GM23248 (cell line): Measurements from ENCODE around the gene SIK3.
"Not testable (repeated sequence)": the region's sequence is repeated elsewhere in the genome, so short reads cannot be mapped to it uniquely, and the experiment has no call there.

Experiments
- EZH2 ChIP-seq: fragments of 200-600 bp; sonication (generic); IDR thresholded peaks from 2 replicates; pipeline ENCODE4 v1.6.1; 2018; ENCODE audit warnings: antibody characterized with exemption, mild to moderate bottlenecking; ENCODE audit not compliant: insufficient read depth, poor library complexity, severe bottlenecking
- EZH2phosphoT487 ChIP-seq: fragments of 200-600 bp; sonication (generic); IDR thresholded peaks from 2 replicates; pipeline ENCODE4 v1.6.1; 2018; ENCODE audit warnings: antibody characterized with exemption, moderate library complexity, mild to moderate bottlenecking, low read depth; ENCODE audit not compliant: insufficient read depth

DNA sequence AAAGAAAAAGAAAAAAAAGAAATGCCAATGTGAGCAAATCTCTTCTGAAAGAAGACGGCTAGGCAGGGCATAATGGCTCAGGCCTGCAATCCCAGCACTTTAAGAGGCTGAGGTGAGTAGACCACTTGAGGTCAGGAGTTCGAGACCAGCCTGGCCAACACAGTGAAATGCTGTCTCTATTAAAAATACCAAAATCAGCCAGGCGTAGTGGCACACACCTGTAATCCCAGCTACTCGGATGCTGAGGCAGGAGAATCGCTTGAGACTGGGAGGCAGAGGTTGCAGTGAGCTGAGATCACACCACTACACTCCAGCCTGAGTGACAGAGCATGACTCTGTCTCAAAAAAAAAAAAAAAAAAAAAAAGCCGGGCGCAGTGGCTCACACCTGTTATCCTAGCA, 32.2 kb upstream of the SIK3 start:
- TF ChIP-seq EZH2, EZH2phosphoT487: not testable (repeated sequence)
